ENCODE measurements around the gene LGSN. TPM values are rescaled to one million over a fixed set of nuclear protein-coding genes. Genes with fewer than 3 reads are reported as not detected.
A peak's percentile ranks its signal among the peaks of the same experiment; 100 is the strongest.

Gene LGSN
- total and polyA plus RNA-seq, 4 donors, result 0.03 to 0.33 (median 0.22) TPM

DNA sequence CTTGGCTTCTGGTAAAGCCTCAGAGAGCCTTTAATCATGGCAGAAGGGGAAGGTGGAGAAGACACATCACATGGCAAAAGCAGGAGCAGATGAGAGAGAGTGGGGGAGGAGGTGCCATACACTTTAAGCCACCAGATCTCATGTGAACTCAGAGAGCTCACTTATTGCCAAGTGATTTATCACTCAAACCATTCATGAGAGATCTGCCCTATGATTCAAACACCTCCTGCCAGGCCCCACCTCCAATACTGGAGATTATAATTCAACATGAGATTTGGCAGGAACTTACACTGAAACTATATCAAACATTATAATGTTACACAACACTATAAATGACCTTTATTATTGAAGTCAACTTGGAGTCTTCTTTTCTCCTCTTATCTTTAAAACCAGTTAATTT lies 60.6 kb downstream of the LGSN start:
- Histone ChIP-seq H3K9me3 (ENCODE audit: control insufficient read depth in 4 of 4, low read length in 3 of 4) (no peaks in the 10 kb centered on the region), H3K27ac (ENCODE audit: low read depth in 1 of 2, low read length in 2 of 2) (no peak overlapping the region), H3K4me3 (ENCODE audit: low read depth in 1 of 3, low read length in 3 of 3) (no peak overlapping the region), H3K27me3 (ENCODE audit: control insufficient read depth in 4 of 4, insufficient read depth in 4 of 4, low read length in 3 of 4) (no peaks in the 10 kb centered on the region), H3K36me3 (ENCODE audit: control insufficient read depth in 4 of 4, insufficient read depth in 3 of 4, low read depth in 1 of 4, low read length in 3 of 4) (no peaks in the 10 kb centered on the region), H3K4me1 (ENCODE audit: control insufficient read depth in 4 of 4, insufficient read depth in 4 of 4, low read length in 3 of 4) (no peaks in the 10 kb centered on the region), H3K9ac (ENCODE audit: low read depth in 1 of 2, low read length in 2 of 2) (no peak overlapping the region)
- DNase-seq (ENCODE audit: low spot score), result no peak
- TF ChIP-seq FOXA2 (IDR thresholded peaks at IDR 0.05) (no peak), FOXA1 (IDR thresholded peaks at IDR 0.05) (no peak), HNF4A (conservative IDR thresholded peaks at IDR 0.05) (no peak), SP1 (IDR thresholded peaks at IDR 0.05) (no peak), YY1 (IDR thresholded peaks at IDR 0.05) (no peak)
- TF ChIP-seq, protein P1, sequence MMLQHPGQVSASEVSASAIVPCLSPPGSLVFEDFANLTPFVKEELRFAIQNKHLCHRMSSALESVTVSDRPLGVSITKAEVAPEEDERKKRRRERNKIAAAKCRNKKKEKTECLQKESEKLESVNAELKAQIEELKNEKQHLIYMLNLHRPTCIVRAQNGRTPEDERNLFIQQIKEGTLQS (IDR thresholded peaks at IDR 0.05), result no peak

DNA sequence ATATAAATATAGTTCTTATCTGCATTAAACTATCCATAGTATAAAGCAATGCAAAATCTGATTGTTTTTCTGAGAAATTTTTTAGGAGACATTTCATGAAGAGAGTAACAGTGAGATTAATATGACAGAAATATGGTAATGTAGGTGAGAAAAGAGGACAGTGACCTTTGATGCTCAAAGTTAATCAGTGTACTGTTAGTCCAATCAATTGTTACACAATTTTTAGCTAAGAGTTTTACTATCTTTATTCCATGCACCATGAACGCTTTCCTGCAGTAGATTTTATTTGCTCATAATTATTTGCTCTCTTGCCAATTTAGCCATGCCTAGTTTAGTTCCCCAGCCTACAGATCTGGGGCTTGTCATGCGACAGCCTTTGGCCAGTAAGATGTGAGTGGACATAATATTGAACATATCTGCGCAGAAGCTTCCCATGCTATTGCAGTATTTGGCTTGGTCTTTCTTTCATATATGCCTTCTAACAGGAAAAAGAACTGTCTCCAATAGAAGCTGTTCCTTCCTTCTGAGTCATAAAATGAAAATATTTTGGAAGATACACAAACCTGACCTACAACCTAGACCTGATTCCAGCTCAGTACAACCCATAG lies 69.8 kb downstream of the LGSN start:
- 34% methylated on average over 3 of the region's 3 CpGs for WGBS
- Histone ChIP-seq H3K9ac (ENCODE audit: low read depth in 1 of 2, low read length in 2 of 2) (peak overlapping the region in 1 of 2 donors; percentile 47), H3K4me1 (ENCODE audit: control insufficient read depth in 4 of 4, insufficient read depth in 4 of 4, low read length in 3 of 4) (peaks cover 2 to 15% (median 6%) of the 10 kb centered on the region in 4 donors), H3K36me3 (ENCODE audit: control insufficient read depth in 4 of 4, insufficient read depth in 3 of 4, low read depth in 1 of 4, low read length in 3 of 4) (no peaks in the 10 kb centered on the region), H3K27ac (ENCODE audit: low read depth in 1 of 2, low read length in 2 of 2) (no peak overlapping the region), H3K4me3 (ENCODE audit: low read depth in 1 of 3, low read length in 3 of 3) (no peak overlapping the region), H3K27me3 (ENCODE audit: control insufficient read depth in 4 of 4, insufficient read depth in 4 of 4, low read length in 3 of 4) (no peaks in the 10 kb centered on the region), H3K9me3 (ENCODE audit: control insufficient read depth in 4 of 4, low read length in 3 of 4) (no peaks in the 10 kb centered on the region)
- TF ChIP-seq, protein P2, sequence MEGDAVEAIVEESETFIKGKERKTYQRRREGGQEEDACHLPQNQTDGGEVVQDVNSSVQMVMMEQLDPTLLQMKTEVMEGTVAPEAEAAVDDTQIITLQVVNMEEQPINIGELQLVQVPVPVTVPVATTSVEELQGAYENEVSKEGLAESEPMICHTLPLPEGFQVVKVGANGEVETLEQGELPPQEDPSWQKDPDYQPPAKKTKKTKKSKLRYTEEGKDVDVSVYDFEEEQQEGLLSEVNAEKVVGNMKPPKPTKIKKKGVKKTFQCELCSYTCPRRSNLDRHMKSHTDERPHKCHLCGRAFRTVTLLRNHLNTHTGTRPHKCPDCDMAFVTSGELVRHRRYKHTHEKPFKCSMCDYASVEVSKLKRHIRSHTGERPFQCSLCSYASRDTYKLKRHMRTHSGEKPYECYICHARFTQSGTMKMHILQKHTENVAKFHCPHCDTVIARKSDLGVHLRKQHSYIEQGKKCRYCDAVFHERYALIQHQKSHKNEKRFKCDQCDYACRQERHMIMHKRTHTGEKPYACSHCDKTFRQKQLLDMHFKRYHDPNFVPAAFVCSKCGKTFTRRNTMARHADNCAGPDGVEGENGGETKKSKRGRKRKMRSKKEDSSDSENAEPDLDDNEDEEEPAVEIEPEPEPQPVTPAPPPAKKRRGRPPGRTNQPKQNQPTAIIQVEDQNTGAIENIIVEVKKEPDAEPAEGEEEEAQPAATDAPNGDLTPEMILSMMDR (IDR thresholded peaks at IDR 0.05; ENCODE audit: low read depth, low read length, missing input control), result no peak
- no peak for TF ChIP-seq NR2F2 (IDR thresholded peaks at IDR 0.05)
- peak; percentile 59 to 66 for TF ChIP-seq HNF4A (conservative IDR thresholded peaks at IDR 0.05)
- TF ChIP-seq YY1 (IDR thresholded peaks at IDR 0.05), result no peak
- TF ChIP-seq, protein P3, sequence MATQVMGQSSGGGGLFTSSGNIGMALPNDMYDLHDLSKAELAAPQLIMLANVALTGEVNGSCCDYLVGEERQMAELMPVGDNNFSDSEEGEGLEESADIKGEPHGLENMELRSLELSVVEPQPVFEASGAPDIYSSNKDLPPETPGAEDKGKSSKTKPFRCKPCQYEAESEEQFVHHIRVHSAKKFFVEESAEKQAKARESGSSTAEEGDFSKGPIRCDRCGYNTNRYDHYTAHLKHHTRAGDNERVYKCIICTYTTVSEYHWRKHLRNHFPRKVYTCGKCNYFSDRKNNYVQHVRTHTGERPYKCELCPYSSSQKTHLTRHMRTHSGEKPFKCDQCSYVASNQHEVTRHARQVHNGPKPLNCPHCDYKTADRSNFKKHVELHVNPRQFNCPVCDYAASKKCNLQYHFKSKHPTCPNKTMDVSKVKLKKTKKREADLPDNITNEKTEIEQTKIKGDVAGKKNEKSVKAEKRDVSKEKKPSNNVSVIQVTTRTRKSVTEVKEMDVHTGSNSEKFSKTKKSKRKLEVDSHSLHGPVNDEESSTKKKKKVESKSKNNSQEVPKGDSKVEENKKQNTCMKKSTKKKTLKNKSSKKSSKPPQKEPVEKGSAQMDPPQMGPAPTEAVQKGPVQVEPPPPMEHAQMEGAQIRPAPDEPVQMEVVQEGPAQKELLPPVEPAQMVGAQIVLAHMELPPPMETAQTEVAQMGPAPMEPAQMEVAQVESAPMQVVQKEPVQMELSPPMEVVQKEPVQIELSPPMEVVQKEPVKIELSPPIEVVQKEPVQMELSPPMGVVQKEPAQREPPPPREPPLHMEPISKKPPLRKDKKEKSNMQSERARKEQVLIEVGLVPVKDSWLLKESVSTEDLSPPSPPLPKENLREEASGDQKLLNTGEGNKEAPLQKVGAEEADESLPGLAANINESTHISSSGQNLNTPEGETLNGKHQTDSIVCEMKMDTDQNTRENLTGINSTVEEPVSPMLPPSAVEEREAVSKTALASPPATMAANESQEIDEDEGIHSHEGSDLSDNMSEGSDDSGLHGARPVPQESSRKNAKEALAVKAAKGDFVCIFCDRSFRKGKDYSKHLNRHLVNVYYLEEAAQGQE (IDR thresholded peaks at IDR 0.05), result no peak
- no peak for TF ChIP-seq GABPA (IDR thresholded peaks at IDR 0.05 in 1 of 2, conservative IDR thresholded peaks at IDR 0.05 in 1 of 2)
- TF ChIP-seq, protein P4, sequence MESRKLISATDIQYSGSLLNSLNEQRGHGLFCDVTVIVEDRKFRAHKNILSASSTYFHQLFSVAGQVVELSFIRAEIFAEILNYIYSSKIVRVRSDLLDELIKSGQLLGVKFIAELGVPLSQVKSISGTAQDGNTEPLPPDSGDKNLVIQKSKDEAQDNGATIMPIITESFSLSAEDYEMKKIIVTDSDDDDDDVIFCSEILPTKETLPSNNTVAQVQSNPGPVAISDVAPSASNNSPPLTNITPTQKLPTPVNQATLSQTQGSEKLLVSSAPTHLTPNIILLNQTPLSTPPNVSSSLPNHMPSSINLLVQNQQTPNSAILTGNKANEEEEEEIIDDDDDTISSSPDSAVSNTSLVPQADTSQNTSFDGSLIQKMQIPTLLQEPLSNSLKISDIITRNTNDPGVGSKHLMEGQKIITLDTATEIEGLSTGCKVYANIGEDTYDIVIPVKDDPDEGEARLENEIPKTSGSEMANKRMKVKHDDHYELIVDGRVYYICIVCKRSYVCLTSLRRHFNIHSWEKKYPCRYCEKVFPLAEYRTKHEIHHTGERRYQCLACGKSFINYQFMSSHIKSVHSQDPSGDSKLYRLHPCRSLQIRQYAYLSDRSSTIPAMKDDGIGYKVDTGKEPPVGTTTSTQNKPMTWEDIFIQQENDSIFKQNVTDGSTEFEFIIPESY (IDR thresholded peaks at IDR 0.05), result peak; percentile 42
- TF ChIP-seq RAD21 (IDR thresholded peaks at IDR 0.05), result no peak
- no peak for TF ChIP-seq HNF4G (IDR thresholded peaks at IDR 0.05)
- TF ChIP-seq, protein P5, sequence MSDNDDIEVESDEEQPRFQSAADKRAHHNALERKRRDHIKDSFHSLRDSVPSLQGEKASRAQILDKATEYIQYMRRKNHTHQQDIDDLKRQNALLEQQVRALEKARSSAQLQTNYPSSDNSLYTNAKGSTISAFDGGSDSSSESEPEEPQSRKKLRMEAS (IDR thresholded peaks at IDR 0.05), result no peak
- peak; percentile 72 to 75 for TF ChIP-seq RXRA (IDR thresholded peaks at IDR 0.05)
- TF ChIP-seq, protein P1 (IDR thresholded peaks at IDR 0.05), result no peak
- peak; percentile 66 for TF ChIP-seq SP1 (IDR thresholded peaks at IDR 0.05)
- no peak for TF ChIP-seq FOXA2 (IDR thresholded peaks at IDR 0.05)
- no peak for TF ChIP-seq JUND (IDR thresholded peaks at IDR 0.05)
- DNase-seq (ENCODE audit: low spot score), result no peak
